ENCODE measurements around the gene PCGF1. TPM values are rescaled to one million over a fixed set of nuclear protein-coding genes. Genes with fewer than 3 reads are reported as not detected.
A peak's percentile ranks its signal among the peaks of the same experiment; 100 is the strongest.

PCGF1 gene
- total and polyA plus RNA-seq, 2 of the 13 experiments (the other 11 are each of a cell fraction or from before 2014, with no cell fraction given) = 20.4 to 22.6 TPM

DNA sequence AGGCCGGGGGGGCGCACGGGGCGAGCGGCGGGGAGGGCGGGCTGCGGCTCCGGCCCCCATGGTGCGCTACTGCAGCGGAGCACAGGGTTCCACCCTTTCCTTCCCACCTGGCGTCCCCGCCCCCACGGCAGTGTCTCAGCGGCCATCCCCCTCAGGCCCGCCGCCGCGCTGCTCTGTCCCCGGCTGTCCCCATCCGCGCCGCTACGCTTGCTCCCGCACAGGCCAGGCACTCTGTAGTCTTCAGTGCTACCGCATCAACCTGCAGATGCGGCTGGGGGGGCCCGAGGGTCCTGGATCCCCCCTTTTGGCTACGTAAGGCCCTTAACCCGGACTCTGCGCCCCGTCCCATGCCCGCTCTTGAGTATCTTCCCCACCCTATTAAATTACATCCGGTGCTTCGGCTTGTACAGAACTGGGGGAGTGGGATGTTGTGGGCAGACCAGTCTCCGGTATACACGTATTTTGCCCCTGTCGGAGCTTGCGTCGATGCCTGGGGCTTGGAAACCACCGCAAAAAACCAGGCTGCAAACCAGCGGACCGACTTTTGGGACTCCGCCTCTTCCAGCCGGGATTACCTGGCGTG lies 49.9 kb downstream of the PCGF1 start (continued):
- TF ChIP-seq MAF1 (CRISPR knock-in tag; IDR thresholded peaks at IDR 0.05; ENCODE audit: borderline replicate concordance) = peak; percentile 52; the same call in 1 of the 2 replicates
- TF ChIP-seq TMF1 (CRISPR knock-in tag; IDR thresholded peaks at IDR 0.05; ENCODE audit: low read depth) = peak; percentile 89; the same call in 1 of the 2 replicates
- TF ChIP-seq SIN3B (IDR thresholded peaks at IDR 0.05; ENCODE audit: low read length) = no peak
- TF ChIP-seq ZNF10 (CRISPR knock-in tag; IDR thresholded peaks at IDR 0.05; ENCODE audit: borderline replicate concordance, low read depth) = no peak
- TF ChIP-seq, protein P1, sequence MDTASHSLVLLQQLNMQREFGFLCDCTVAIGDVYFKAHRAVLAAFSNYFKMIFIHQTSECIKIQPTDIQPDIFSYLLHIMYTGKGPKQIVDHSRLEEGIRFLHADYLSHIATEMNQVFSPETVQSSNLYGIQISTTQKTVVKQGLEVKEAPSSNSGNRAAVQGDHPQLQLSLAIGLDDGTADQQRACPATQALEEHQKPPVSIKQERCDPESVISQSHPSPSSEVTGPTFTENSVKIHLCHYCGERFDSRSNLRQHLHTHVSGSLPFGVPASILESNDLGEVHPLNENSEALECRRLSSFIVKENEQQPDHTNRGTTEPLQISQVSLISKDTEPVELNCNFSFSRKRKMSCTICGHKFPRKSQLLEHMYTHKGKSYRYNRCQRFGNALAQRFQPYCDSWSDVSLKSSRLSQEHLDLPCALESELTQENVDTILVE (CRISPR knock-in tag; IDR thresholded peaks at IDR 0.05) = no peak; the same call in 1 of the 2 replicates
- TF ChIP-seq TFDP1 (CRISPR knock-in tag; IDR thresholded peaks at IDR 0.05; ENCODE audit: borderline replicate concordance) = 0 out of 2 replicates have a peak, but pooled peaks have one; percentile 15
- TF ChIP-seq HMGXB4 (CRISPR knock-in tag; IDR thresholded peaks at IDR 0.05; ENCODE audit: borderline replicate concordance in 1 of 2, low read depth in 1 of 2) = peak in 1 of 2 experiments; percentile 39; a peak in 3 of 4 replicates
- peak; percentile 45; the same call in 1 of the 2 replicates for TF ChIP-seq MED1 (CRISPR knock-in tag; IDR thresholded peaks at IDR 0.05)
- TF ChIP-seq ZHX2 (IDR thresholded peaks at IDR 0.05; ENCODE audit: low read depth) = no peak; the same call in 1 of the 2 replicates
- TF ChIP-seq ZHX2 (CRISPR knock-in tag; IDR thresholded peaks at IDR 0.05; ENCODE audit: borderline replicate concordance) = peak; percentile 61; the same call in 1 of the 2 replicates
- TF ChIP-seq NFRKB (IDR thresholded peaks at IDR 0.05) = no peak
- TF ChIP-seq PHF21A (CRISPR knock-in tag; IDR thresholded peaks at IDR 0.05) = peak; percentile 75
- TF ChIP-seq PHF8 (CRISPR knock-in tag; IDR thresholded peaks at IDR 0.05) = peak; percentile 82
- TF ChIP-seq ZNF761 (CRISPR knock-in tag; conservative IDR thresholded peaks at IDR 0.05) = peak; percentile 70
- peak; percentile 91; the same call in 1 of the 2 replicates for TF ChIP-seq IRX3 (CRISPR knock-in tag; IDR thresholded peaks at IDR 0.05; ENCODE audit: borderline replicate concordance, low read depth)
- no peak for TF ChIP-seq FOSL2 (CRISPR knock-in tag; IDR thresholded peaks at IDR 0.05)
- peak; percentile 23; the same call in 1 of the 2 replicates for TF ChIP-seq AHR (CRISPR knock-in tag; IDR thresholded peaks at IDR 0.05)
- peak; percentile 47; the same call in 1 of the 2 replicates for TF ChIP-seq YEATS2 (CRISPR knock-in tag; IDR thresholded peaks at IDR 0.05; ENCODE audit: borderline replicate concordance)
